CD4-positive, alpha-beta T cell (primary cell): ENCODE measurements around the gene PRSS35. TPM values are rescaled to one million over a fixed set of nuclear protein-coding genes. Genes with fewer than 3 reads are reported as not detected.

Experiments used
- ATAC-seq: fragments of 200-7000 bp; cut with Tn5 transposase; one replicate; pipeline ENCODE4 v1.10.0; 2022; ENCODE audit warnings: mild to moderate bottlenecking; ENCODE audit not compliant: poor library complexity
- CTCF ChIA-PET: fragments of 350-600 bp; sonication (Branson Sonifier 250); formaldehyde crosslinking; loops from one replicate; lab custom pipeline; 2021; ENCODE audit warnings: antibody characterized with exemption, inconsistent platforms; lab: Charles Lee
- POLR2A ChIA-PET: fragments of 350-600 bp; sonication (Branson Sonifier 250); formaldehyde crosslinking; loops from one replicate; lab custom pipeline; 2021; ENCODE audit warnings: antibody characterized with exemption, inconsistent platforms; lab: Charles Lee
- DNase-seq, 14 experiments: peaks; one replicate each; pipeline ENCODE4 v3.0.0-alpha.2; 2013 to 2020; ENCODE audit warnings: mixed read lengths in 2 of 14
- H3K27ac ChIP-seq, 2 donors: one replicate each; pipeline versions ENCODE4 v1.5.1 to v1.7.0; 2013; ENCODE audit warnings: low read length in 2 of 2, low read depth in 1 of 2, mild to moderate bottlenecking in 1 of 2
- H3K27me3 ChIP-seq, 2 experiments: 1 replicate in 1 of 2; 2 replicates in 1 of 2; pipeline versions ENCODE4 v1.6.1 to v1.7.0; 2013; ENCODE audit warnings: low read length in 2 of 2, control low read depth in 1 of 2, mild to moderate bottlenecking in 1 of 2, moderate library complexity in 1 of 2; ENCODE audit not compliant: insufficient read depth in 2 of 2, control insufficient read depth in 1 of 2
- H3K36me3 ChIP-seq: one replicate; pipeline ENCODE4 v1.6.1; 2013; ENCODE audit warnings: low read length, control low read depth; ENCODE audit not compliant: insufficient read depth
- H3K4me1 ChIP-seq: one replicate; pipeline ENCODE4 v1.6.1; 2013; ENCODE audit warnings: low read length, control low read depth; ENCODE audit not compliant: insufficient read depth
- H3K4me3 ChIP-seq: one replicate; pipeline ENCODE4 v1.5.1; 2013; ENCODE audit warnings: mild to moderate bottlenecking, low read length, moderate library complexity
- H3K9me3 ChIP-seq, 2 experiments: 1 replicate in 1 of 2; 2 replicates in 1 of 2; pipeline versions ENCODE4 v1.6.1 to v1.7.0; 2013; ENCODE audit warnings: low read length in 2 of 2, mild to moderate bottlenecking in 2 of 2, control low read depth in 1 of 2, moderate library complexity in 1 of 2; ENCODE audit not compliant: control insufficient read depth in 1 of 2, insufficient read depth in 1 of 2
- H3K27ac Mint-ChIP-seq: one replicate; pipeline ENCODE4 v1.8.0; 2020; ENCODE audit warnings: mixed read lengths
- H3K27me3 Mint-ChIP-seq: one replicate; pipeline ENCODE4 v1.8.0; 2021; ENCODE audit warnings: mixed read lengths
- H3K36me3 Mint-ChIP-seq: one replicate; pipeline ENCODE4 v1.8.0; 2021; ENCODE audit warnings: low read depth, mixed read lengths
- H3K4me1 Mint-ChIP-seq: one replicate; pipeline ENCODE4 v1.8.0; 2021; ENCODE audit warnings: low read depth, mixed read lengths
- H3K4me3 Mint-ChIP-seq: one replicate; pipeline ENCODE4 v1.8.0; 2020; ENCODE audit warnings: mild to moderate bottlenecking, mixed read lengths
- H3K9me3 Mint-ChIP-seq: one replicate; pipeline ENCODE4 v1.8.0; 2020; ENCODE audit warnings: mixed read lengths
- intact Hi-C, 2 experiments: fragments of 100-400 bp; cut with DNase I in 1 of 2; cut with micrococcal nuclease in 1 of 2; formaldehyde crosslinking; loops; one replicate each; pipeline versions ENCODE4 v1.15.1 to v1.9.0; 2023 to 2025; cut with DNase I, micrococcal nuclease
- total RNA-seq, 174 experiments: library from RNA in 2 of 174; stranded (reverse) in 2 of 174; gene quantifications; one replicate each; pipeline ENCODE4 v1.2.3 and lab custom pipeline; 2021 to 2026
- TF ChIP-seq, protein P1 (sequence below): fragments of 200-600 bp; IDR thresholded peaks from one replicate; pipeline ENCODE4 v1.8.0; 2022; ENCODE audit warnings: antibody characterized with exemption, mild to moderate bottlenecking

The PRSS35 gene
- total RNA-seq, 2 experiments from 2014 or later: not detected

DNA sequence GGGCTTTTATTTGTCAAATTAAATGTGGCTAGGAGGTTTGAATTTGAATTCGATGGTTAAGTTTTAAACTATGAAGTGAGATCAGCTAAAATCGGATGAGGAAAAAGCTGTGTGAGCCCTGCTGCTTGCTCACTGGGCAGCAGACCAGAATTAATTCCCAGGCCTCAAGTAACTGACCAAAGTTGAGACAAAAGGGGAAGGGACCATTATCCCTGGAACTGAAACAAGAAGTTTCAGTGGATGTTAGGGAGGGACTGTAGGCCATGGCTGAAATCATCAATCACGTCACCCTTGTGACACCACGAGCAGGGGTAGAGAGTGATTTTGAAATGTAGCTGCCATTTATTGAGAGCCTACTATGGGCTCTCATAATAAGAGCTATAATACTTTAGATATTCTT, 7.0 kb upstream of the PRSS35 start:
- Mint-ChIP-seq H3K4me3 (no peak overlapping the region), H3K4me1 (no peaks in the 10 kb centered on the region), H3K9me3 (peaks cover 4% of the 10 kb centered on the region), H3K36me3 (no peaks in the 10 kb centered on the region), H3K27me3 (peaks cover 4% of the 10 kb centered on the region), H3K27ac (no peak overlapping the region)
- CTCF ChIA-PET: interaction anchor here (1.2 kb wide), 1 partner anchor 9 kb away, joined by 3 read pairs; no protein-coding TSS in a partner anchor
- POLR2A ChIA-PET: no interaction called here
- H3K27me3 ChIP-seq: no peaks in the 10 kb centered on the region
- DNase-seq (no peak), ATAC-seq (no peak)
- TF ChIP-seq, protein P1, sequence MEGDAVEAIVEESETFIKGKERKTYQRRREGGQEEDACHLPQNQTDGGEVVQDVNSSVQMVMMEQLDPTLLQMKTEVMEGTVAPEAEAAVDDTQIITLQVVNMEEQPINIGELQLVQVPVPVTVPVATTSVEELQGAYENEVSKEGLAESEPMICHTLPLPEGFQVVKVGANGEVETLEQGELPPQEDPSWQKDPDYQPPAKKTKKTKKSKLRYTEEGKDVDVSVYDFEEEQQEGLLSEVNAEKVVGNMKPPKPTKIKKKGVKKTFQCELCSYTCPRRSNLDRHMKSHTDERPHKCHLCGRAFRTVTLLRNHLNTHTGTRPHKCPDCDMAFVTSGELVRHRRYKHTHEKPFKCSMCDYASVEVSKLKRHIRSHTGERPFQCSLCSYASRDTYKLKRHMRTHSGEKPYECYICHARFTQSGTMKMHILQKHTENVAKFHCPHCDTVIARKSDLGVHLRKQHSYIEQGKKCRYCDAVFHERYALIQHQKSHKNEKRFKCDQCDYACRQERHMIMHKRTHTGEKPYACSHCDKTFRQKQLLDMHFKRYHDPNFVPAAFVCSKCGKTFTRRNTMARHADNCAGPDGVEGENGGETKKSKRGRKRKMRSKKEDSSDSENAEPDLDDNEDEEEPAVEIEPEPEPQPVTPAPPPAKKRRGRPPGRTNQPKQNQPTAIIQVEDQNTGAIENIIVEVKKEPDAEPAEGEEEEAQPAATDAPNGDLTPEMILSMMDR: no peak
- H3K9me3 ChIP-seq: no peaks in the 10 kb centered on the region
- H3K4me3 ChIP-seq: no peak overlapping the region
- H3K27ac ChIP-seq: no peak overlapping the region
- intact Hi-C loops: no loop called here
- H3K4me1 ChIP-seq: no peaks in the 10 kb centered on the region
- no peaks in the 10 kb centered on the region for H3K36me3 ChIP-seq

DNA sequence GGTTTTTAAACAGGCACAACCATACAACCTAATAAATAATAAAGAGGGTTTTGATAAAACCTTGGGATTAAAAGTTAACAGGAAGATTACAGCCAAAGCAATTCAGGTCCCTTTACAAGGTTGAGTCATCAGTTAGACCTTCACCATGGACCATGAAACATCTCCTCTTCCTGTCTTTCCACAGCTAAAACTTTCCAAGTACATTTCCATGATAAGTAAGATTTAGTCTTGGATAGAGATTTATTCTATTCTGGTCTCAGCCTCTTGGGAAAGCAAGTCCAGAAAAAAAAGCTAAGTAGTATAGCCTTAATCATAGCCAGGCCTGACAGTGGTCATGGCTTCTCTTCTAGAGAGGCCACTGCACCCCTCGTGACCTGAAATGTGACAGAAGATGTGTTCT, 2.9 kb upstream of the PRSS35 start:
- H3K9me3 Mint-ChIP-seq: no peaks in the 10 kb centered on the region
- H3K4me1 ChIP-seq: peaks cover 4% of the 10 kb centered on the region
- no peaks in the 10 kb centered on the region for H3K36me3 Mint-ChIP-seq

DNA sequence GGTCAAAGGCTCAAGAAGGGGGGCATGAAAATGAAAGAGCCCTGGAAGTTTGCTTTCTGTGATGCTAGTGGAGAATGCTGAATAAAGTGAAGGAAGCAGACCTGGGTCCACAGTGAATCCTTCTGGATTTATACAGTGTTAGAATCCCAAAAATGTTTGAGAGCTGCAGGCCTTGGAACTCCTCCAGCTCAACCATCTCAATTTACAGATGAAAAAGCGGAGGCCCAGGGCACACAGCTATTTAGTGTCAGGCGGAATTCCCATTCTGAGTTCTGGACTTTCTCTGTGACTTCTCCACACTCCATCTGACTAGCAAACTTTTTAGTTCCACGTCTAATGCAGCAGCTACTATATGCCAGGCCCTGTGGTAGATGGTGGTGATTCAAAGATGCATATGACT, 1.5 kb upstream of the PRSS35 start:
- Histone ChIP-seq H3K36me3 (no peaks in the 10 kb centered on the region), H3K4me1 (peaks cover 4% of the 10 kb centered on the region), H3K27me3 (peaks cover 10 to 26% of the 10 kb centered on the region in 2 experiments), H3K4me3 (no peak overlapping the region), H3K9me3 (no peaks in the 10 kb centered on the region), H3K27ac (no peak overlapping the region)
- Mint-ChIP-seq H3K4me3 (no peak overlapping the region), H3K27me3 (peaks cover 51% of the 10 kb centered on the region), H3K9me3 (no peaks in the 10 kb centered on the region), H3K4me1 (peaks cover 6% of the 10 kb centered on the region), H3K36me3 (no peaks in the 10 kb centered on the region), H3K27ac (no peak overlapping the region)
- intact Hi-C loops: loop anchor here (5.0 to 10.0 kb wide), 2 partner anchors 446 to 1238 kb away; partner anchors contain the start of genes DOP1A (in 1 of the 2) and UBE3D (in 1 of the 2)
- no peak for ATAC-seq
- DNase-seq: no peak
- POLR2A ChIA-PET: no interaction called here
- TF ChIP-seq, protein P1: no peak
- CTCF ChIA-PET: no interaction called here

More for the DNA sequence above, 2.9 kb upstream of the PRSS35 start:
- Histone ChIP-seq H3K4me3 (no peak overlapping the region), H3K27ac (no peak overlapping the region), H3K9me3 (no peaks in the 10 kb centered on the region), H3K36me3 (no peaks in the 10 kb centered on the region), H3K27me3 (peaks cover 10 to 26% of the 10 kb centered on the region in 2 experiments)
- ChIA-PET POLR2A (no interaction called here), CTCF (no interaction called here)
- Mint-ChIP-seq H3K27ac (no peak overlapping the region), H3K4me1 (peaks cover 6% of the 10 kb centered on the region), H3K27me3 (peaks cover 44% of the 10 kb centered on the region), H3K4me3 (no peak overlapping the region)
- no peak for DNase-seq
- intact Hi-C loops: no loop called here
- ATAC-seq: no peak
- TF ChIP-seq, protein P1: no peak
